Measurements from ENCODE around the gene ARRB2. TPM values are rescaled to one million over a fixed set of nuclear protein-coding genes. Genes with fewer than 3 reads are reported as not detected.
A peak's percentile ranks its signal among the peaks of the same experiment; 100 is the strongest.
"Not testable (repeated sequence)": the region's sequence is repeated elsewhere in the genome, so short reads cannot be mapped to it uniquely, and the experiment has no call there.

ARRB2 gene
- total RNA-seq, 1 donor from 2014 or later, result 28.1 TPM

GRCh38 chr17:4674685-4674998, 35.8 kb upstream of the ARRB2 start:
- H3K4me3 ChIP-seq, result no peak overlapping the region
- H3K36me3 ChIP-seq, result peaks cover 84% of the 10 kb centered on the region
- no peak overlapping the region for H3K27ac ChIP-seq (replicated peaks)
- DNase-seq, result no peak
- H3K4me1 ChIP-seq, result peaks cover 7% of the 10 kb centered on the region
- no peaks in the 10 kb centered on the region for H3K27me3 ChIP-seq (ENCODE audit: low read depth)
- H3K9me3 ChIP-seq (replicated peaks), result no peaks in the 10 kb centered on the region
- TF ChIP-seq CTCF (IDR thresholded peaks at IDR 0.05; ENCODE audit: borderline replicate concordance), result no peak
- intact Hi-C loops (cut with micrococcal nuclease), result no loop called here

- intact Hi-C loops (cut with micrococcal nuclease), result no loop called here
- Histone ChIP-seq H3K36me3 (peaks cover 94% of the 10 kb centered on the region), H3K27me3 (ENCODE audit: low read depth) (no peaks in the 10 kb centered on the region), H3K4me1 (peaks cover 7% of the 10 kb centered on the region), H3K27ac (replicated peaks) (no peak overlapping the region), H3K4me3 (no peak overlapping the region), H3K9me3 (replicated peaks) (no peaks in the 10 kb centered on the region)
- DNase-seq, result no peak
- TF ChIP-seq CTCF (IDR thresholded peaks at IDR 0.05; ENCODE audit: borderline replicate concordance), result no peak
Measured at GRCh38 chr17:4675791-4676190, 34.6 kb upstream of the ARRB2 start.

- H3K36me3 ChIP-seq, result peaks cover 94% of the 10 kb centered on the region
- H3K4me3 ChIP-seq, result no peak overlapping the region
- no peak overlapping the region for H3K27ac ChIP-seq (replicated peaks)
- H3K4me1 ChIP-seq, result peaks cover 7% of the 10 kb centered on the region
- no peaks in the 10 kb centered on the region for H3K27me3 ChIP-seq (ENCODE audit: low read depth)
- no peaks in the 10 kb centered on the region for H3K9me3 ChIP-seq (replicated peaks)
- intact Hi-C loops (cut with micrococcal nuclease), result no loop called here
- DNase-seq, result peak; percentile 27
- no peak for TF ChIP-seq CTCF (IDR thresholded peaks at IDR 0.05; ENCODE audit: borderline replicate concordance)
Measured at GRCh38 chr17:4676791-4677190, 33.6 kb upstream of the ARRB2 start.

- H3K9me3 ChIP-seq (replicated peaks), result no peaks in the 10 kb centered on the region
- intact Hi-C loops (cut with micrococcal nuclease), result no loop called here
- no peak overlapping the region for H3K27ac ChIP-seq (replicated peaks)
- peaks cover 88% of the 10 kb centered on the region for H3K36me3 ChIP-seq
- H3K4me1 ChIP-seq, result peaks cover 7% of the 10 kb centered on the region
- no peak overlapping the region for H3K4me3 ChIP-seq
- no peak for TF ChIP-seq CTCF (IDR thresholded peaks at IDR 0.05; ENCODE audit: borderline replicate concordance)
- no peak for DNase-seq
- H3K27me3 ChIP-seq (ENCODE audit: low read depth), result no peaks in the 10 kb centered on the region
Measured at GRCh38 chr17:4678448-4679026, 31.9 kb upstream of the ARRB2 start.

- H3K36me3 ChIP-seq, result peaks cover 77% of the 10 kb centered on the region
- H3K27ac ChIP-seq (replicated peaks), result no peak overlapping the region
- no peak for DNase-seq
- H3K9me3 ChIP-seq (replicated peaks), result no peaks in the 10 kb centered on the region
- H3K27me3 ChIP-seq (ENCODE audit: low read depth), result no peaks in the 10 kb centered on the region
- H3K4me1 ChIP-seq, result peaks cover 7% of the 10 kb centered on the region
- intact Hi-C loops (cut with micrococcal nuclease), result no loop called here
- no peak for TF ChIP-seq CTCF (IDR thresholded peaks at IDR 0.05; ENCODE audit: borderline replicate concordance)
- H3K4me3 ChIP-seq, result no peak overlapping the region
Measured at GRCh38 chr17:4679658-4680057, 30.8 kb upstream of the ARRB2 start.

GRCh38 chr17:4683739-4684138, 26.7 kb upstream of the ARRB2 start:
- H3K27me3 ChIP-seq (ENCODE audit: low read depth); H3K4me3 ChIP-seq; H3K9me3 ChIP-seq (replicated peaks); DNase-seq; H3K4me1 ChIP-seq; intact Hi-C loops (cut with micrococcal nuclease): not testable (repeated sequence)
- peak overlapping the region; percentile 70 for H3K27ac ChIP-seq (replicated peaks)
- peaks cover 43% of the 10 kb centered on the region for H3K36me3 ChIP-seq

GRCh38 chr17:4689872-4690271, 20.6 kb upstream of the ARRB2 start:
- DNase-seq; H3K27ac ChIP-seq (replicated peaks); H3K27me3 ChIP-seq (ENCODE audit: low read depth); H3K4me3 ChIP-seq; H3K9me3 ChIP-seq (replicated peaks); H3K4me1 ChIP-seq; intact Hi-C loops (cut with micrococcal nuclease): not testable (repeated sequence)
- peaks cover 24% of the 10 kb centered on the region for H3K36me3 ChIP-seq
